Fibroblast of pulmonary artery (primary cell): ENCODE measurements around the gene ENO3.

Source experiments
- DNase-seq: peaks from one replicate; pipeline ENCODE4 v3.0.0-alpha.2; 2010; ENCODE audit warnings: low read depth
- H3K4me3 ChIP-seq: replicated peaks from 2 replicates; pipeline ENCODE4 v1.5.1; 2011; ENCODE audit warnings: low read depth, mild to moderate bottlenecking, control low read depth, low read length, moderate library complexity
- CTCF ChIP-seq: IDR thresholded peaks from 2 replicates; pipeline ENCODE4 v1.5.1; 2011; ENCODE audit warnings: mild to moderate bottlenecking, control low read depth, low read length, inconsistent platforms; ENCODE audit errors: missing control alignments

ENO3 gene

GRCh38 chr17:4950075-4950745 is 709 bp upstream of the ENO3 start:
- no peak for DNase-seq
- no peak for TF ChIP-seq CTCF
- H3K4me3 ChIP-seq = peak overlapping the region; percentile 40

GRCh38 chr17:4951486-4951885 is 567 bp downstream of the ENO3 start:
- DNase-seq = no peak
- no peak overlapping the region for H3K4me3 ChIP-seq
- TF ChIP-seq CTCF = no peak

- peak; percentile 36 for DNase-seq
- H3K4me3 ChIP-seq = no peak overlapping the region
Measured at GRCh38 chr17:4953451-4953961, 2.6 kb downstream of the ENO3 start.

GRCh38 chr17:4955091-4955490 is 4.2 kb downstream of the ENO3 start:
- no peak overlapping the region for H3K4me3 ChIP-seq
- TF ChIP-seq CTCF = no peak
- DNase-seq = no peak

More at GRCh38 chr17:4953451-4953961, 2.6 kb downstream of the ENO3 start:
- no peak for TF ChIP-seq CTCF

GRCh38 chr17:4956493-4957061 is 5.7 kb downstream of the ENO3 start:
- no peak for DNase-seq
- TF ChIP-seq CTCF = peak; percentile 21
- no peak overlapping the region for H3K4me3 ChIP-seq

GRCh38 chr17:4958102-4958501 is 7.2 kb downstream of the ENO3 start:
- H3K4me3 ChIP-seq = no peak overlapping the region
- TF ChIP-seq CTCF = no peak
- no peak for DNase-seq
